LNCAP (cell line): ENCODE results near the gene FOXO4.

ENCODE experiments used
- TF ChIP-seq, protein P1 (sequence below): fragments of 450-650 bp; IDR thresholded peaks from 2 replicates; pipeline ENCODE4 v1.5.1; 2017; ENCODE audit warnings: mild to moderate bottlenecking

Gene FOXO4

DNA sequence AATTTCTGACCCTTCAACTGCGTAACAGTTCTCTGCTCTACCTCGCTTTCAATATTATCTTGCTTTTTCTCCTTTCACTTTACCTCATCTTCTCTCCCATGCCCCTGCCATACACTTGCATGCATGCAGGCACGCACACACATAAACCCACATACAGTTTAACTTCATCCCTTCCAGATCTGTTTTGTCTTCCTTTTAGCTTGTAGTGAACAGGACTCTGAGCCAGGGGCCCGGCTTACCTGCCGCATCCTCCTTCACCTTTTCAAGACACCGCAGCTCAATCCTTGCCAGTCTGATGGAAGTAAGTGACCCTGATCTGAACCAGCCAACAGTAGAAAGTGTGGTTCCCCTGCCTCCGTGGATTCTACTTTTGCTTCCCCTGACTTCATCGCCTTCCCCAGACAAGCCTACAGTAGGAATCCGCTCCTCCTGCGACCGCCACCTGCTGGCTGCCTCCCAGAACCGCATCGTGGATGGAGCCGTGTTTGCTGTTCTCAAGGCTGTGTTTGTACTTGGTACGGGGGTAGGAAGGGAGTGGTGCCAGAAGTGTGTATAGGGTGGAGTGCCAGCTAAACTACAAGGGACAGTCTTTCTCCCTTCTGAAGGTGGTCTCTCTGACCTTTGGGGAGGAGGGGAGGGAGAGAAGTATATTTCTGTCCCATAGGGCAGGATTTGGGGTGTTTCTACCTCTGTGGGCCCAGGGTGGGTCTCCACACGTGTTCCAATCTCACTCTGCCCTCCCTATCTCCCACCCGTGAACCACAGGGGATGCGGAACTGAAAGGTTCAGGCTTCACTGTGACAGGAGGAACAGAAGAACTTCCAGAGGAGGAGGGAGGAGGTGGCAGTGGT is 33.5 kb downstream of the FOXO4 start:
- TF ChIP-seq, protein P1, sequence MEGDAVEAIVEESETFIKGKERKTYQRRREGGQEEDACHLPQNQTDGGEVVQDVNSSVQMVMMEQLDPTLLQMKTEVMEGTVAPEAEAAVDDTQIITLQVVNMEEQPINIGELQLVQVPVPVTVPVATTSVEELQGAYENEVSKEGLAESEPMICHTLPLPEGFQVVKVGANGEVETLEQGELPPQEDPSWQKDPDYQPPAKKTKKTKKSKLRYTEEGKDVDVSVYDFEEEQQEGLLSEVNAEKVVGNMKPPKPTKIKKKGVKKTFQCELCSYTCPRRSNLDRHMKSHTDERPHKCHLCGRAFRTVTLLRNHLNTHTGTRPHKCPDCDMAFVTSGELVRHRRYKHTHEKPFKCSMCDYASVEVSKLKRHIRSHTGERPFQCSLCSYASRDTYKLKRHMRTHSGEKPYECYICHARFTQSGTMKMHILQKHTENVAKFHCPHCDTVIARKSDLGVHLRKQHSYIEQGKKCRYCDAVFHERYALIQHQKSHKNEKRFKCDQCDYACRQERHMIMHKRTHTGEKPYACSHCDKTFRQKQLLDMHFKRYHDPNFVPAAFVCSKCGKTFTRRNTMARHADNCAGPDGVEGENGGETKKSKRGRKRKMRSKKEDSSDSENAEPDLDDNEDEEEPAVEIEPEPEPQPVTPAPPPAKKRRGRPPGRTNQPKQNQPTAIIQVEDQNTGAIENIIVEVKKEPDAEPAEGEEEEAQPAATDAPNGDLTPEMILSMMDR, result peak; percentile 73

DNA sequence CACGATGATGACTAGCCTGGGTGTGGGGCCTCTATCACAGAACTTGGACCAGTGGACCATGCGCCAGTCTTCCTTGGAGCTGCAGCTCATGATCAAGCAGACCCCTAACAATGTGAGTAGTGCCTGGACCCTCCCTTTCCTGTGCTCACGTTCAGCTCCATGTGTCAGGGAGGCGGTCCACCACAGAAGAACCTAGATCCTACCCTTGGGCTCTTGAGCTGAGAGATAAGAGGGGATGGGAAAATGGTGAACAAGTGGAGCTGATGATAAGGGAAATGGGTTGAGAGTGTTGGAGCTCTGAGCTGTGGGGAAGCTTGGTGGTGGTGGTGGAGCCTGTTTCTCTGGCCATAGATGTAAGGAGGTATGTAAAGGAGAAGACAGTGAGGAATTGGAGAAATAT is 35.9 kb downstream of the FOXO4 start:
- TF ChIP-seq, protein P1, result no peak

DNA sequence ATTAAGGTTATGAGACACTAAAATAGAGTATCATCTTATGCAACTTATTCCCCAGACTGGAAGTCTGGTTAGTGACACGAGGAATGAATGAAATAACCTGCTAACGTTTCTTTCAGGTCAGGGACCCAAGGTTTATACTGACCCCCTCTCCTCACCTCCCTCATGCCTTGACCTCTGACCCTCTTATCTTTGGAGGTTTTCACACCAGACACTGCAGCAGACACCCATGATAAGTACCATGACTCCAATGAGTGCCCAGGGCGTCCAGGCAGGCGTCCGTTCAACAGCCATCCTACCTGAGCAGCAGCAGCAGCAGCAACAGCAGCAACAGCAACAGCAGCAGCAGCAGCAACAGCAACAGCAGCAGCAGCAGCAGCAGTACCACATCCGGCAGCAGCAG is 44.8 kb downstream of the FOXO4 start:
- TF ChIP-seq, protein P1, result no peak

DNA sequence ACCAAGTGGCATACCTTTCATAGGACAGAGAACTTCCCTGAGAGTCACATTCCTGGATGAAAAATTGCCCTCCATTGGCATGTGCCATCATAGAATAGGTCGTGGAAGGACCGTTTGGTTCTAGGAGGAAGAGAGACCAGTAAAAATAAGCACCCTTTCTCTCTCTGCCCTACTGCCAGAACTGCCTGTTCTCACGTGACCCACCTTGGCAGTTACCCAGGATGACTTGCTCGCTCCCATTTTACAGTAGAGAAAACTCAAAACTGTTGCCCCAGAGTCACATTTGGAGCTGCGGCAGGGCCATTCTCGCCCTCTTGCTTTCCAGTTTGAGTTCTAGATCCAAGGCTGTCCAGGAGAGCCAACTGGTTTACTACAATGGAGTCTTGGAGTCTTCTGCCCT is 47.9 kb downstream of the FOXO4 start:
- TF ChIP-seq, protein P1, result no peak

DNA sequence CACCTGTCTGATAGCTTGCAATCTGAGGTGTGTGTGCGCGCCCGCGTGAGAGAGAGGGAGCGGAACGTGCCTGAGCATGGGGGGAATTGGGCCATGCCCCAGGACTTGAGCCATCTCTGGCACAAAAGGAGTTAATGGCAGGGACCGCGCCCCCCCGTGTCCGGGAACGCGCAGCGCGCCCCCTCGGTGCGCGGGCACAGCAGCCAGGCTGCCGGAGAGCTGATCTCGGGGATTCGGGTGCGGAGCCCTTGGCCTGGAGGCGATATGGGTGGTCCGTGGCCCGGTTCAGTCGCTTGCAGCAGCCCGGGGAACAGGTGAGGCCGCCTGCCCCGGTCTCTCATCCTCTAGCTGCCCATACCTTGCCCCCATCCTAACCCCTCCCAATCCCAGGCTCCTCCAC is 49.0 kb downstream of the FOXO4 start, which contains the start of gene NLGN3:
Gene NLGN3, plus strand, starts transcription at position 191 of the 400 bp plus-strand sequence. CDS start 2,909 bp downstream, outside the sequence.
- TF ChIP-seq, protein P1, result no peak

DNA sequence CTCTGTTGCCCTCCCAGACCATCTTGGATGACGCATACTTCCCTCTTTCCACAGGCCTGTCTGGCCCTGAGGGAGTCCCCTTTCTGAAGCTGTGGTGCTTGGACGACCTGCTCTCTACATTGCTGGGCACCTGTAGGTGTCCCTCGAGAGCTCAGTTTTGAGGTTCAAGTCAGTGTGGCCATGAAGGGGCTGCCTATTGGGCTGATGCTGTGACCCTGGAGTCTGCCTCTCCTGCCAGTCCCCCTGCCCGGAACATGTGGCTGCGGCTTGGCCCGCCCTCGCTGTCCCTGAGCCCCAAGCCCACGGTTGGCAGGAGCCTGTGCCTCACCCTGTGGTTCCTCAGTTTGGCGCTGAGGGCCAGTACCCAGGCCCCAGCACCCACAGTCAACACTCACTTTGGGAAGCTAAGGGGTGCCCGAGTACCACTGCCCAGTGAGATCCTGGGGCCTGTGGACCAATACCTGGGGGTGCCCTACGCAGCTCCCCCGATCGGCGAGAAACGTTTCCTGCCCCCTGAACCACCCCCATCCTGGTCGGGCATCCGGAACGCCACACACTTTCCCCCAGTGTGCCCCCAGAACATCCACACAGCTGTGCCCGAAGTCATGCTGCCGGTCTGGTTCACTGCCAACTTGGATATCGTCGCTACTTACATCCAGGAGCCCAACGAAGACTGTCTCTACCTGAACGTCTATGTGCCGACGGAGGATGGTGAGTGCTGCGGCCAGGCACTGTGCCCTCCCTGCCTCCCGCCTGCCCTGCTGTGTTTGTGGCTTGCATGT is 52.0 kb downstream of the FOXO4 start:
- TF ChIP-seq, protein P1, result no peak

DNA sequence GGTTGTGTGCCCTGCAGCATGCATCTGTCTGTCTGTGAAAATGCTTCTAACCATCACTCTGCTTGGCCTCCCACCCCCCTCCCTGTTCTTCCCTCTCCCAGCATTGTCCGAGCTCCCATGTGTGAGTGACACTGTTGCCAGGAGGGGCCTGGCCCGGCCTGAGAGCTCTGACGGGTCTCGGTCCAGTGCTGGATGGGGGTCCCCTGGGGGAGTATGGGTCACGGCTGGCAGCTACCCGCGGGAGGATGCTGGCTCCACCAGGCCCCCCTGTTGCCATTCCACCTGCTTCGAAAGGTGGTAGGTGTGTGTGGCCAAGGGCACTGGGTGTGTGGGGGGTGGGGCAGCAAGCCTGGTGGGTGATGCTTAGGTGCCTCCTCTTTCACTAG is 52.6 kb downstream of the FOXO4 start:
- TF ChIP-seq, protein P1, result no peak
